Activated T-cell treated with anti-CD3 and anti-CD28 coated beads for 1 hour (primary cell): Measurements from ENCODE around the gene CACNG5.
"Not testable (repeated sequence)": the region's sequence is repeated elsewhere in the genome, so short reads cannot be mapped to it uniquely, and the experiment has no call there.

Source experiments
- DNase-seq: peaks from one replicate; pipeline ENCODE4 v3.0.0-alpha.2; 2020; ENCODE audit warnings: low read depth

The CACNG5 gene

GRCh38 chr17:66849851-66850580 is 15.1 kb downstream of the CACNG5 start:
- no peak for DNase-seq

- no peak for DNase-seq
Measured at GRCh38 chr17:66850692-66851091, 15.8 kb downstream of the CACNG5 start.

- DNase-seq = no peak
Measured at GRCh38 chr17:66855204-66855603, 20.3 kb downstream of the CACNG5 start.

- no peak for DNase-seq
Measured at GRCh38 chr17:66858226-66859083, 23.5 kb downstream of the CACNG5 start.

GRCh38 chr17:66859353-66859752 is 24.4 kb downstream of the CACNG5 start:
- DNase-seq = no peak

GRCh38 chr17:66860204-66860603 is 25.3 kb downstream of the CACNG5 start:
- DNase-seq = no peak

GRCh38 chr17:66863820-66864219 is 28.9 kb downstream of the CACNG5 start:
- DNase-seq = no peak

- DNase-seq = no peak
Measured at GRCh38 chr17:66865151-66865550, 30.2 kb downstream of the CACNG5 start.

- no peak for DNase-seq
Measured at GRCh38 chr17:66873962-66874361, 39.0 kb downstream of the CACNG5 start.

- no peak for DNase-seq
Measured at GRCh38 chr17:66884931-66885330, 50.0 kb downstream of the CACNG5 start.

GRCh38 chr17:66885417-66885816 is 50.5 kb downstream of the CACNG5 start:
- DNase-seq = no peak

- no peak for DNase-seq
Measured at GRCh38 chr17:66889480-66890230, 54.7 kb downstream of the CACNG5 start.

GRCh38 chr17:66892246-66892645 is 57.3 kb downstream of the CACNG5 start:
- no peak for DNase-seq

- no peak for DNase-seq
Measured at GRCh38 chr17:66893382-66893781, 58.5 kb downstream of the CACNG5 start.

GRCh38 chr17:66893863-66894262 is 58.9 kb downstream of the CACNG5 start:
- no peak for DNase-seq

- no peak for DNase-seq
Measured at GRCh38 chr17:66897141-66897540, 62.2 kb downstream of the CACNG5 start.

GRCh38 chr17:66898536-66898935 is 63.6 kb downstream of the CACNG5 start:
- no peak for DNase-seq

GRCh38 chr17:66900126-66901010 is 65.5 kb downstream of the CACNG5 start:
- no peak for DNase-seq

- DNase-seq = not testable (repeated sequence)
Measured at GRCh38 chr17:66903296-66903695, 68.4 kb downstream of the CACNG5 start.

- DNase-seq = no peak
Measured at GRCh38 chr17:66903781-66904180, 68.9 kb downstream of the CACNG5 start.

- DNase-seq = no peak
Measured at GRCh38 chr17:66904760-66905624, 70.1 kb downstream of the CACNG5 start.
